Activated T-helper 2 cell treated with anti-CD3 and anti-CD28 coated beads, Interferon-gamma antibody, Interleukin-2, Interleukin-4, amounts not matched to agents 10 μg/mL and 5 μg/mL and 100 μg/mL, durations not matched to agents 14 hours and 24 hours and 36 hours (primary cell): ENCODE measurements around the gene DCTN5. TPM values are rescaled to one million over a fixed set of nuclear protein-coding genes. Genes with fewer than 3 reads are reported as not detected.
"Not testable (repeated sequence)": the region's sequence is repeated elsewhere in the genome, so short reads cannot be mapped to it uniquely, and the experiment has no call there.

Source experiments
- DNase-seq: peaks from one replicate; pipeline ENCODE4 v3.0.0; 2021; ENCODE audit warnings: low spot score
- H3K27ac Mint-ChIP-seq: one replicate; pipeline ENCODE4 v1.8.0; 2021; ENCODE audit warnings: mixed read lengths
- H3K27me3 Mint-ChIP-seq: one replicate; pipeline ENCODE4 v1.8.0; 2021; ENCODE audit warnings: low read depth, mixed read lengths
- H3K36me3 Mint-ChIP-seq: one replicate; pipeline ENCODE4 v1.8.0; 2021; ENCODE audit warnings: low read depth, mixed read lengths
- H3K4me1 Mint-ChIP-seq: one replicate; pipeline ENCODE4 v1.8.0; 2021; ENCODE audit warnings: low read depth, mixed read lengths
- H3K4me3 Mint-ChIP-seq: one replicate; pipeline ENCODE4 v1.8.0; 2021; ENCODE audit warnings: low read depth, mild to moderate bottlenecking, moderate library complexity, mixed read lengths
- H3K9me3 Mint-ChIP-seq: one replicate; pipeline ENCODE4 v1.8.0; 2021; ENCODE audit warnings: mixed read lengths
- intact Hi-C: fragments of 100-400 bp; cut with micrococcal nuclease; formaldehyde crosslinking; loops from one replicate; pipeline ENCODE4 v1.15.1; 2023
- total RNA-seq: library from RNA; stranded (reverse); gene quantifications from 2 replicates; pipeline ENCODE4 v1.2.3, GENCODE V29; 2022

The DCTN5 gene
- total RNA-seq, 1 donor from 2014 or later = 88.4 TPM

- no peak overlapping the region for H3K27ac Mint-ChIP-seq
- no peaks in the 10 kb centered on the region for H3K27me3 Mint-ChIP-seq
- DNase-seq = no peak
- no peaks in the 10 kb centered on the region for H3K9me3 Mint-ChIP-seq
- H3K4me1 Mint-ChIP-seq = no peaks in the 10 kb centered on the region
- intact Hi-C loops = no loop called here
- no peak overlapping the region for H3K4me3 Mint-ChIP-seq
- peaks cover 61% of the 10 kb centered on the region for H3K36me3 Mint-ChIP-seq
Observed at GRCh38 chr16:23624092-23624491, 17.2 kb upstream of the DCTN5 start.

GRCh38 chr16:23629516-23629915, 11.8 kb upstream of the DCTN5 start:
- no peaks in the 10 kb centered on the region for H3K9me3 Mint-ChIP-seq
- H3K36me3 Mint-ChIP-seq = peaks cover 46% of the 10 kb centered on the region
- no peak overlapping the region for H3K27ac Mint-ChIP-seq
- H3K4me3 Mint-ChIP-seq = no peak overlapping the region
- intact Hi-C loops = no loop called here
- peaks cover 2% of the 10 kb centered on the region for H3K4me1 Mint-ChIP-seq
- no peaks in the 10 kb centered on the region for H3K27me3 Mint-ChIP-seq
- DNase-seq = no peak

- H3K27ac Mint-ChIP-seq, H3K4me3 Mint-ChIP-seq, intact Hi-C loops, H3K27me3 Mint-ChIP-seq, H3K9me3 Mint-ChIP-seq, H3K4me1 Mint-ChIP-seq, DNase-seq: not testable (repeated sequence)
- H3K36me3 Mint-ChIP-seq = peaks cover 52% of the 10 kb centered on the region
Observed at GRCh38 chr16:23631874-23632273, 9.4 kb upstream of the DCTN5 start.

- Mint-ChIP-seq H3K4me3 (no peak overlapping the region), H3K4me1 (peaks cover 4% of the 10 kb centered on the region), H3K36me3 (peaks cover 48% of the 10 kb centered on the region), H3K27me3 (no peaks in the 10 kb centered on the region), H3K27ac (no peak overlapping the region), H3K9me3 (no peaks in the 10 kb centered on the region)
- intact Hi-C loops = no loop called here
- no peak for DNase-seq
Observed at GRCh38 chr16:23634461-23635036, 6.7 kb upstream of the DCTN5 start.

DNA sequence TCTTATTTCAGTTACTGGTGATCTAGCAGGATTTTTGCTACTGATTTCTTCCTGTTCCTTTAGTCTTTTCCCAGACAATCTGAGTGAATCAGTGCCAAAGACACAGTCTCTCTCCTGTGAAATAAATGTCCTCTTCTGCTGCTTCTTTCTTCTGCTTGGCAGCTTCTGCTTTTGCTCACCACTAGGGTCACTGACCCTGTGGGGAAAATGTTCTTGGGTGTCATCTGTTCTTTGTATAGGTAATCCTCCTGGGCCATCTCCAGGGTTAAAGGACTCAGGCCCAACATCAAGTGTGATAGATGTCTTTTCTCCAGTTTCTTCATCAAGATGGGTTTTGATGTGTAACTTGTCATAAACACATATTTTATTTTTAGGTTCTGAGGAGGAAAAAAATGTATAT, 5.3 kb upstream of the DCTN5 start:
- intact Hi-C loops = no loop called here
- peaks cover 40% of the 10 kb centered on the region for H3K36me3 Mint-ChIP-seq
- H3K27me3 Mint-ChIP-seq = no peaks in the 10 kb centered on the region
- H3K4me3 Mint-ChIP-seq = no peak overlapping the region
- peaks cover 11% of the 10 kb centered on the region for H3K4me1 Mint-ChIP-seq
- no peaks in the 10 kb centered on the region for H3K9me3 Mint-ChIP-seq
- no peak for DNase-seq
- no peak overlapping the region for H3K27ac Mint-ChIP-seq

- H3K36me3 Mint-ChIP-seq = peaks cover 50% of the 10 kb centered on the region
- no peak for DNase-seq
Observed at GRCh38 chr16:23640615-23640930, 693 bp upstream of the DCTN5 start.

GRCh38 chr16:23642246-23642774, 1.0 kb downstream of the DCTN5 start:
- Mint-ChIP-seq H3K36me3 (peaks cover 58% of the 10 kb centered on the region), H3K4me1 (peaks cover 27% of the 10 kb centered on the region), H3K27me3 (no peaks in the 10 kb centered on the region), H3K9me3 (no peaks in the 10 kb centered on the region), H3K27ac (peak overlapping the region; percentile 94), H3K4me3 (peak overlapping the region; percentile 97)
- DNase-seq = no peak
- intact Hi-C loops = loop anchor here (5.0 to 10.0 kb wide), 2 partner anchors 35 to 138 kb away; partner anchors contain the start of gene PLK1

More at GRCh38 chr16:23640615-23640930, 693 bp upstream of the DCTN5 start:
- peak overlapping the region; percentile 94 for H3K27ac Mint-ChIP-seq
- peak overlapping the region; percentile 97 for H3K4me3 Mint-ChIP-seq
- intact Hi-C loops = loop anchor here (5.0 to 10.0 kb wide), 2 partner anchors 37 to 136 kb away; partner anchors contain the start of gene PLK1
- no peaks in the 10 kb centered on the region for H3K27me3 Mint-ChIP-seq
- H3K9me3 Mint-ChIP-seq = no peaks in the 10 kb centered on the region
- peaks cover 17% of the 10 kb centered on the region for H3K4me1 Mint-ChIP-seq

GRCh38 chr16:23650674-23651416, 9.6 kb downstream of the DCTN5 start:
- Mint-ChIP-seq H3K27ac (peak overlapping the region; percentile 25), H3K36me3 (peaks cover 69% of the 10 kb centered on the region)

DNA sequence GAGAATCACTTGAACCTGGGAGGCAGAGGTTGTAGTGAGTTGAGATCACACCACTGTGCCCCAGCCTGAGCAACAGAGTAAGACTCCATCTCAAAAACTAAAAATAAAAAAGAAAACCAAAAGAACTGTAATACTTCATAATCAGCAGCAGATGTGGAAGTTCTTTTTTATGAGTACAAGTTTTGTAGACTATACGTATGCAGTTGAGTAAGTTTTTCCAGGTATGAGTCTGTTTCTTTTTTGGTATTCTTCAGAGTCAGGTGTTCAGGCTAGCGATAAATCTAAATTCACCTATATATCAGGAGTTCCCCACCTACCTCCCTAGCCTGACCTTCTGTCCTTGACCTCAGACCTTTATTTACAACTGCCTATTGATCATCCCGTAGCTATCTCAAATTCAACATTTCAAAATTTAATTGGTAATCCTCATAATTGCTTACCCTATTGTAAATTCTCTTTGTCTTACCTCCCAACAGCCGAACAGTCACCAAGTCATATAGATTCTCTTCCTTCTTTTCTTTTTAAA, 10.7 kb downstream of the DCTN5 start:
- DNase-seq = no peak
- H3K4me3 Mint-ChIP-seq = no peak overlapping the region
- intact Hi-C loops = loop anchor here (1.0 kb wide), 1 partner anchor 18 kb away; no protein-coding TSS in a partner anchor
- no peaks in the 10 kb centered on the region for H3K27me3 Mint-ChIP-seq
- H3K4me1 Mint-ChIP-seq = peaks cover 21% of the 10 kb centered on the region
- H3K36me3 Mint-ChIP-seq = peaks cover 61% of the 10 kb centered on the region
- no peaks in the 10 kb centered on the region for H3K9me3 Mint-ChIP-seq
- H3K27ac Mint-ChIP-seq = peak overlapping the region; percentile 53

More at GRCh38 chr16:23650674-23651416, 9.6 kb downstream of the DCTN5 start:
- no peak overlapping the region for H3K4me3 Mint-ChIP-seq
- intact Hi-C loops = no loop called here
- no peaks in the 10 kb centered on the region for H3K9me3 Mint-ChIP-seq
- DNase-seq = no peak
- H3K27me3 Mint-ChIP-seq = no peaks in the 10 kb centered on the region
- H3K4me1 Mint-ChIP-seq = peaks cover 29% of the 10 kb centered on the region

- H3K27ac Mint-ChIP-seq = no peak overlapping the region
- intact Hi-C loops = no loop called here
- H3K36me3 Mint-ChIP-seq = peaks cover 94% of the 10 kb centered on the region
- H3K9me3 Mint-ChIP-seq = no peaks in the 10 kb centered on the region
- no peak overlapping the region for H3K4me3 Mint-ChIP-seq
- H3K27me3 Mint-ChIP-seq = no peaks in the 10 kb centered on the region
- peaks cover 8% of the 10 kb centered on the region for H3K4me1 Mint-ChIP-seq
- DNase-seq = no peak
Observed at GRCh38 chr16:23663918-23664317, 22.7 kb downstream of the DCTN5 start.

- DNase-seq = no peak
- Mint-ChIP-seq H3K27me3 (no peaks in the 10 kb centered on the region), H3K36me3 (peaks cover 93% of the 10 kb centered on the region), H3K4me1 (peaks cover 27% of the 10 kb centered on the region), H3K9me3 (no peaks in the 10 kb centered on the region), H3K4me3 (no peak overlapping the region), H3K27ac (no peak overlapping the region)
- intact Hi-C loops = no loop called here
Observed at GRCh38 chr16:23666571-23667354, 25.5 kb downstream of the DCTN5 start.

GRCh38 chr16:23667355-23667659, 26.0 kb downstream of the DCTN5 start:
- H3K36me3 Mint-ChIP-seq = peaks cover 93% of the 10 kb centered on the region
- no peaks in the 10 kb centered on the region for H3K9me3 Mint-ChIP-seq
- intact Hi-C loops = no loop called here
- peaks cover 27% of the 10 kb centered on the region for H3K4me1 Mint-ChIP-seq
- DNase-seq = no peak
- H3K27me3 Mint-ChIP-seq = no peaks in the 10 kb centered on the region
- no peak overlapping the region for H3K27ac Mint-ChIP-seq
- H3K4me3 Mint-ChIP-seq = no peak overlapping the region
